Measurements from ENCODE around the gene PTGR2.

GRCh38 chr14:73888971-73889370 is 37.3 kb downstream of the PTGR2 start:
- TF ChIP-seq, protein P1, sequence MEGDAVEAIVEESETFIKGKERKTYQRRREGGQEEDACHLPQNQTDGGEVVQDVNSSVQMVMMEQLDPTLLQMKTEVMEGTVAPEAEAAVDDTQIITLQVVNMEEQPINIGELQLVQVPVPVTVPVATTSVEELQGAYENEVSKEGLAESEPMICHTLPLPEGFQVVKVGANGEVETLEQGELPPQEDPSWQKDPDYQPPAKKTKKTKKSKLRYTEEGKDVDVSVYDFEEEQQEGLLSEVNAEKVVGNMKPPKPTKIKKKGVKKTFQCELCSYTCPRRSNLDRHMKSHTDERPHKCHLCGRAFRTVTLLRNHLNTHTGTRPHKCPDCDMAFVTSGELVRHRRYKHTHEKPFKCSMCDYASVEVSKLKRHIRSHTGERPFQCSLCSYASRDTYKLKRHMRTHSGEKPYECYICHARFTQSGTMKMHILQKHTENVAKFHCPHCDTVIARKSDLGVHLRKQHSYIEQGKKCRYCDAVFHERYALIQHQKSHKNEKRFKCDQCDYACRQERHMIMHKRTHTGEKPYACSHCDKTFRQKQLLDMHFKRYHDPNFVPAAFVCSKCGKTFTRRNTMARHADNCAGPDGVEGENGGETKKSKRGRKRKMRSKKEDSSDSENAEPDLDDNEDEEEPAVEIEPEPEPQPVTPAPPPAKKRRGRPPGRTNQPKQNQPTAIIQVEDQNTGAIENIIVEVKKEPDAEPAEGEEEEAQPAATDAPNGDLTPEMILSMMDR (conservative IDR thresholded peaks at IDR 0.05): no peak
- no peak for TF ChIP-seq EZH2 (IDR thresholded peaks at IDR 0.05; ENCODE audit: low read depth)
